HT1080 (cell line): ENCODE results near the gene HTN3. TPM values are rescaled to one million over a fixed set of nuclear protein-coding genes. Genes with fewer than 3 reads are reported as not detected.
"Not testable (repeated sequence)": the region's sequence is repeated elsewhere in the genome, so short reads cannot be mapped to it uniquely, and the experiment has no call there.

Experiments used
- DNase-seq: peaks from one replicate; pipeline ENCODE4 v3.0.0-alpha.2; 2015; ENCODE audit warnings: low read depth
- polyA plus RNA-seq, 2 experiments: library from polyadenylated mRNA; depleted of rRNA; stranded (reverse); fragments of >200 nt; gene quantifications; 2 replicates each; pipeline ENCODE4 v1.2.3, GENCODE V29; 2015
- total RNA-seq: library from RNA; depleted of rRNA; stranded (reverse); fragments of >200 nt; shearing (Covaris generic); gene quantifications from 2 replicates; pipeline ENCODE4 v1.2.3, GENCODE V29; 2014; rRNA removed

HTN3 gene
- total RNA-seq: 0.80 and 1.1 TPM in 2 replicates
- 0.74 TPM in 1 of 2 replicates, not detected in the other for polyA plus RNA-seq (2015; cell fraction: cytosol; rRNA removed)
- polyA plus RNA-seq (2015; cell fraction: nucleus; rRNA removed): not detected in 2 replicates

DNA sequence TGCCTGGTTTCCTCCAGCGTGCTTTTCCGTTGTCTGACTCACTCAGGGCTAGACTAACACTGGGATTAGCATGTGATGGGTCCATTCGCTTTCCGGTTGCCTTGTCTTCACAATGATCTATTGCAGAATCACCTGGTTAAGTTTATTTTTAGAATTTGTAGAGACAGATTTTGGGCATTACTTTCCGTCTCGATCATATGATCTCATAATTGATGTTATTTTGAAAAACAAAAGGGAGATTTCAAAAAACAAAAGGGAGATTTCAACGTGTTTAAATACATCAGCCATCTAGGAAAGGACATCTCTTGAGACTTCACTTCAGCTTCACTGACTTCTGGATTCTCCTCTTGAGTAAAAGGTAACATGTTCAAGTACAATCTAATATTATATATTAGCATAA lies at the start of gene HTN3:
TSS of gene HTN3 (plus strand) at position 301 of the 400 bp plus-strand sequence. CDS start 2,282 bp downstream, outside the sequence.
- DNase-seq: peak; percentile 10

DNA sequence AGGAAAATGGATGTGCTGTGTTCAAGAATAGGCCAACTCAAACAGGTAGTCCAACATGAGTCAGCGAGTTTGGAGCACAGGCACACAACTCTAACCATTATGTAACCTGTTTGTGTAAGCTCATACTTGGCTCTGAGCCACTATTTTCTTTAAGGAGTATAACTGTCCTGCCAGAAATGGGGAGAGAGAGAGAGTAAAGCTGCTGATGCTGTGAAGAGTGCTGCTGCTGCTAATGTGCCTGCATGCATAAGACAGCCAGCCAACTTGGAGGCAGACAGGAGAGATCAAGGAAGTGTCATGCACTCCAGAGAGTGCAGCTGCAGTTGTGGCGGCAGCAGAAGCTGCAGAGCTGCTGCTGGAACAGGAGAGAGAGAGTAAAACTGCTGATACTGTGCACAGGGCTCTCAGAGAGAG lies 44.2 kb upstream of the HTN3 start:
- peak; percentile 65 for DNase-seq

DNA sequence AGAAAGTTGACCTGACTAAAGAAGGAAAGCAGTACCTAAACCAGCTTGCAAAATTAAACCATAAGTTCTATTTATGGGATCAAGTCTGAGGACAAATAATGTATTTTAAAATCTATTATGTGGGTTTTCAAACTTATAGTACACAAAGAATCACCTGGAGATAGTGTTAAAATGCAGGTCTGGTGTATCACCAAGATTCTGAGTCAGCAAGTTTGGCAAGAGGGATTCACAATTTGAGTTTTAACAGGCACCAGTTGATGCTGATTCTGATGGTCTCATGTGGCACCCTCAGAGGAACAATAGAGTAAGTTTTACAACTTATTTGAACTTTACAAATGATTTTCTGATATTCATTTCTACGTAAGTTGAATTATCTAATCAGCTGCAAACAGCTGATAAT lies 41.6 kb upstream of the HTN3 start:
- DNase-seq: no peak

DNA sequence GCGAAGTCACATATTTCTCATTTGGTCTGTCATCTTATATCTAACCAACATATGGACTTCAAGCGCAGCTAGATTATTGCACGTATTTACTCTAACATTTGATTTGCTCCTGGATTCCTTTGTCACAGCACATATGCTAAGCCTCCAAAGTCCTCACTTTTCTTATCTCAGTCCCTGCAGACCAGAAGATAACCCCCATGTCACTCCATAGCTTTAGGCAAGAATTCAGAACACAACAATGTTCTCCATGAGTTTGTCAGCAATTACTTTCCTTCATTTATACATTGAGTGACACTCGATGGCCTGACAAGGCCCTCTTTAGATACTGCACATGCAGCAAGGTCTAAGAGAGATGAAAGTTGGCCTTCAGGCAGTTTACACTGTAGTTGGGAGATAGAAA lies 37.2 kb upstream of the HTN3 start:
- no peak for DNase-seq

DNA sequence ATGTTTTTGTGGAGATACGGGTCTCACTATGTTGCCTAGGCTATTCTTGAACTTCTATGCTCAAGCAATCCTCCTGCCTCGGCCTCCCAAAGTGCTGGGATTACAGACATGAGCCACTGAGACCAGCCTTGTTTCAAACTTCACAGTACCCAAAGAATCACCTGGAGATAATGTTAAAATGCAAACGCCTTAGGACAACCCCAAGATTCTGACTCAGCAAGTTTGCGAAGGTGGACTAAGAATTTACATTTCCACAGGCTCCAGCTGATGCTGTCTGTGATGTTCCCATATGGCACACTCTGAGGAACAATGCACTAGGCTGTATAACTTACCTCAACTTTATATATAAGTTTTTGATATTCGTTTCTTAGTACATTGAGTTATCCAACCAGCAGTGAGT lies 33.5 kb upstream of the HTN3 start:
- no peak for DNase-seq

DNA sequence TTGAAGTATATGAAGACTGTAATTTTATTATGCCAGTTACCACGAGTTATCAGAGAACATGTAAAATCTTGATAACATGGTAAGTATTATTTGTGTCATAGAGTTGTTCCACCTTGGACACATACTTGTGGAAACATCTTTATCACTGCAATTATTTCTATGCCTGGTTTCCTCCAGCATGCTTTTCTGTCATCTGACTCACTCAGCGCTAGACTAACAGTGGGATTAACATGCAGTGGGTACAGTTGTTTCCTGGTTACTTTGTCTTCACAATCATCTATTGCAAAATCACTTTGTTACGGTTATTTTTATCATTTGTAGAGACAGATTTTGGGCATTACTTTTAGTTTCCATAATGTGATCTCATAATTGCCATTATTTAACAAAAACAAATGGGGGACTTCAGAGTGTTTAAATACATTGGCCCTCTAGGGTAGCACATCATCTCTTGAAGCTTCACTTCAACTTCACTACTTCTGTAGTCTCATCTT lies 32.7 kb upstream of the HTN3 start, which contains the start of gene STATH:
TSS of gene STATH (plus strand) at position 441 of the 491 bp plus-strand sequence. CDS start 2,472 bp downstream, outside the sequence.
- DNase-seq: peak; percentile 28

DNA sequence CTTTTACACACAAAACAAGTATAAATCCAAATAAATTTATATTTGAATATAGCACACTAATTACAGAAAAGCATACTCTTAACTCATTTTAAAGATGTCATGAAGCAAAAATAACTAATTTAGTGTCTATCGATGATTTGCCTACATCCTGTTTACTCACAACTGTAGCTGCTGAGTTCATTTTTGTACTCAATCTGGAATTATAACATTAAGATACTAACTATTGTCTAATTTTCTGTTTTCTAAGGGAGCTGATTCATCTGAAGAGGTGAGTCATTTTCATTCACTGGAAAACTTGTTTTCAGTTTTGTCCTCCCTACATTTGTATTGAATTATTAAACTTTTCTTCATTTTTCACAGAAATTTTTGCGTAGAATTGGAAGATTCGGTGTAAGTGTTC lies 28.8 kb upstream of the HTN3 start:
- DNase-seq: peak; percentile 24

DNA sequence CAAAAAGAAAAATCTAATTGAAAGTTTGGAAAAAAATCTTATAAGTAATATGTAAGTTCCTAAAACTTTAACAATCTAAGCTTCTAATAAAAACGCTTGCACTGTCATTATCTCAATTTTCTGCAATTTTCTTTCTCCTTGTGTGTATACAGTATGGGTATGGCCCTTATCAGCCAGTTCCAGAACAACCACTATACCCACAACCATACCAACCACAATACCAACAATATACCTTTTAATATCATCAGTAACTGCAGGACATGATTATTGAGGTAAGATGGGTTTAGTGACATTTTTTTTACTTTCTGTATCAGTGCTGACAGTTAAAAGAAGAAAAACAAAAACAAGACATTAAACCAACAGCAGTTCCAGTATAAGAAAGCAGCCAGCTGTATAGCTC lies 27.5 kb upstream of the HTN3 start:
- no peak for DNase-seq

DNA sequence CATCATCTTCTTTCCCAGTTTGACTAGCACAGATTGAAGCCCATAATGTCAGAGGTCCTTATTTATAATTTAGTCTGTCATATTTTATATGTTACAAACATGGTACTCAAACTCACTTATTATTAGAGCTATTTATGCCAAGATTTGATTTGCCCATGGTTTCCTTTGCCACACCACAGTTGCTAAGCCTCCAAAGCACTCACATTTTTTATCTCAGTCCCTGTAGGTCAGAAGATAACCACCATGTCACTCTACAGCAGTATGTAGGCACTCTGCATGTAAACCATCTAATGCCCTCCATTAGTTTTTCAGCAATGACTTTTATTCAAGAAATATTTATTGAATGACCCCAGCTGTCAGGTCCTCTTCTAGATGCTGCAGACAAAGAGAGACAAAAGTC lies 25.8 kb upstream of the HTN3 start:
- no peak for DNase-seq

DNA sequence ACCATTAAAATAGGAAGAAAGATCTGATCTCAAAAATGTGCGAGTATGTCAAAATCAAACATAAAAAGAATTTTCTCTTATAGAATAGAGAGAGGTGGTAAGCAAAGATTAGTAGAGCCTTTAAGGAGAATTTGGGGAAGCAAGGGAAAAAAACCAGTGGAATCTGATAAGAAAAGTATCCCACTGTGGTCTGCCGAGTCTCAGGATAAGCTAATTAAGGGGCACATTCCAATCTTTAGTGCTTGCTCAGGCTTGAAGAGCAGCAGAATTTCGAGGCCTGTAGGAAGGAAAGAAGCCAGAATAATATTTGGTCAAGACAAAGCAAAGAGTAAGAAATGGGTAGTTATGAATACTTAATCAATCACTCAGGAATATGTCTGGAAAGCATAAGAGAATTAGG lies 19.5 kb upstream of the HTN3 start:
- DNase-seq: no peak

DNA sequence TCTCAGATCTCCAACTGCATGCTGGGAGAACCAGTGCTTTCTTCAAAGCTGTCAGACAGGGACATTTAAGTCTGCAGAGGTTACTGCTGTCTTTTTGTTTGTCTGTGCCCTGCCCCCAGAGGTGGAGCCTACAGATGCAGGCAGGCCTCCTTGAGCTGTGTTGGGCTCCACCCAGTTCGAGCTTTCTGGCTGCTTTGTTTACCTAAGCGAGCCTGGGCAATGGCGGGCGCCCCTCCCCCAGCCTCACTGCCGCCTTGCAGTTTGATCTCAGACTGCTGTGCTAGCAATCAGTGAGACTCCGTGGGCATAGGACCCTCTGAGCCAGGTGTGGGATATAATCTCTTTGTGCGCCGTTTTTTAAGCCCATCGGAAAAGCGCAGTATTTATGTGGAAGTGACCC lies 9.3 kb upstream of the HTN3 start:
- not testable (repeated sequence) for DNase-seq

DNA sequence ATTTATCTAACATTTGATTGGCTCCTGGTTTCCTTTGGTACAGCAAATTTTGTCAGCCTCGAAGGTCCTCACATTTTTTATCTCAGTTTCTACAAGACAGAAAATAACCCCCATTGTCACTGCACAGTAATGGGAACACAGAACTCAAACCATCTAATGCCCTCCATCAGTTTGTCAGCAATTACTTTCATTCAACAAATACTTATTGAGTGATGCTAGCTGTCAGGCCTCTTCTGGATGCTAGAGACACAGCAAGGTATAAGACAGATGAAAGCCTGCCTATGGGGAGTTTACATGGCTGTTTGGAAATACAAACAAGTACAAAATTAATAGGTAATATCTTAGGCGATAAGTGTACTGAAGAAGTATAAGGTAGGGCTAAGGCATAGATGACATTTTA lies 5.0 kb upstream of the HTN3 start:
- no peak for DNase-seq

DNA sequence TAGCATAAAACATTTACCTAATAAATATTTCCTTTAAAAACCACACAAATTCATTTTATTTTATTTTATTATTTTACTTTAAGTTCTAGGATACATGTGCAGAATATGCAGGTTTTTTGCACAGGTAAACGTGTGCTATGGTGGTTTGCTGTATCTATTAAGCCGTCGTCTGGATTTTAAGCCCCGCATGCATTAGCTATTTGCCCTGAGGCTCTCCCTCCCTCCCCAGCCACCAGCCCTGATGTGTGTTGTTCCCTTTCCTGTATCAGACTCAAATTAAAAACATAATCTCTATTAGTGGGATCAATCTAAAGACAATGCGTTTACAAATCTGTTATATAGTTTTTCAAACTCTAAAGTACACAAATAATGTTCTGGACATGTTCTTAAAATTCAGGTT lies 1.2 kb upstream of the HTN3 start:
- DNase-seq: no peak

DNA sequence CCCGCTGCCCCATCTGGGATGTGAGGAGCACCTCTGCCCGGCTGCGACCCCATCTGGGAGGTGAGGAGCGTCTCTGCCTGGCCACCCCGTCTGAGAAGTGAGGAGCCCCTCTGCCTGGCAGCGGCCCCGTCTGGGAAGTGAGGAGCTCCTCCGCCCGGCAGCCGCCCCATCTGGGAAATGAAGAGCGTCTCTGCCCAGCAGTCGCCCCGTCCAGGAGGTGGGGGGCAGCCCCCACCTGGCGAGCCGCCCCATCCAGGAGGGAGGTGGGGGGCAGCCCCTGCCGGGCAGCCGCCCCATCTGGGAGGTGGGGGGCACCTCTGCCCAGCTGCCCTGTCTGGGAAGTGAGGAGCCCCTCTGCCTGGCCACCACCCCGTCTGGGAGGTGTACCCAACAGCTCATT lies 9.3 kb downstream of the HTN3 start:
- DNase-seq: not testable (repeated sequence)

DNA sequence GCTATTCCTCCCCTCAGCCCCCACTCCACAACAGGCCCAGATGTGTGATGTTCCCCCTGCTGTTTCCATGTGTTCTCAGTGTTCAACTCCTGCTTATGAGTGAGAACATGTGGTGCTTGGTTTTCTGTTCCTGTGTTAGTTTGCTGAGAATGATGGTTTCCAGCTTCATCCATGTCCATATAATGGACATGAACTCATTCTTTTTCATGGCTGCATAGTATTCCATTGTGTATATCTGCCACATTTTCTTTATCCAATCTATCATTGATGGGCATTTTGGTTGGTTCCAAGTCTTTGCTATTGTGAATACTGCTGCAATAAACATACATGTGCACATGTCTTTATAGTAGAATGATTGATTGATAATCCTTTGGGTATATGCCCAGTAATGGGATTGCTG lies 11.7 kb downstream of the HTN3 start:
- DNase-seq: not testable (repeated sequence)

DNA sequence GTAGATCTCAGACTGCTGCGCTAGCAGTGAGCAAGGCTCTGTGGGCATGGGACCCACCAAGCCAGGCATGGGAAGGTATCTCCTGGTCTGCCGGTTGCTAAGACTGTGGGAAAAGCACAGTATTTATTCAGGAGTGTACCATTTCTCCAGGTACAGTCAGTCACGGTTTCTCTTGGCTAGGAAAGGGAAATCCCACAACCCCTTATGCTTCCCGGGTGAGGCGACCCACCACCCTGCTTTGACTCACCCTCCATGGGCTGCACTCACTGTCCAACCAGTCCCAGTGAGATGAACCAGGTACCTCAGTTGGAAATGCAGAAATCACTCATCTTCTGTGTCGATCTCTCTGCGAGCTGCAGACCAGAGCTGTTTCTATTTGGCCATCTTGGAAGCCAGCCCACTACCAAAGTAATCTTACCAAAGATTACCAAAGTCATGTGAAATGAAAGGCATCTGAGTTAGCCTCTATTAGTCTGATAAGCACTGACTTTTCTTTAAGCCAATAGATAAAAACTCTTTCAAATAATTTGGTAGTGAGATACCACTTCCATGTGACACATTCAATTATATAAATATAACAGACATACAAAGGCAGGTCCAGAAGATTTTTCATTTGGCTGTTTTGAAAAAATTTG lies 13.5 kb downstream of the HTN3 start:
- no peak for DNase-seq

DNA sequence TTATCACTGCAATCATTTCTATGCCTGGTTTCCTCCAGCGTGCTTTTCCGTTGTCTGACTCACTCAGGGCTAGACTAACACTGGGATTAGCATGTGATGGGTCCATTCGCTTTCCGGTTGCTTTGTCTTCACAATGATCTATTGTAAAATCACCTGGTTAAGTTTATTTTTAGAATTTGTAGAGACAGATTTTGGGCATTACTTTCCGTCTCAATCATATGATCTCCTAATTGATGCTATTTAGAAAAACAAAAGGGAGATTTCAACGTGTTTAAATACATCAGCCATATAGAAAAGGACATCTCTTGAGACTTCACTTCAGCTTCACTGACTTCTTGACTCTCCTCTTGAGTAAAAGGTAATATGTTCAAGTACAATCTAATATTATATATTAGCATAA lies 21.9 kb downstream of the HTN3 start, which contains the start of gene HTN1:
TSS of gene HTN1 (plus strand) at position 301 of the 400 bp plus-strand sequence. CDS start 2,639 bp downstream, outside the sequence.
- DNase-seq: peak; percentile 18

DNA sequence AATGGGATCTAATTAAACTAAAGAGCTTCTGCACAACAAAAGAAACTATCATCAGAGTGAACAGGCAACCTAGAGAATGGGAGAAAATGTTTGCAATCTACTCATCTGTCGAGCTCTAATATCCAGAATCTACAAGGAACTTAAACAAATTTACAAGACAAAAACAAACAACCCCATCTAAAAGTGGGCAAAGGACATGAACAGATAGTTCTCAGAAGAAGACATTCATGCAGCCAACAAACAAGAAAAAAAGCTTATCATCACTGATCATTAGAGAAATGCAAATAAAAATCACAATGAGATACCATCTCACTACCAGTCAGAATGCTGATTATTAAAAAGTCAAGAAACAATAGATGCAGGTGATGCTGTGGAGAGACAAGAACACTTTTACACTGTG lies 28.3 kb downstream of the HTN3 start:
- not testable (repeated sequence) for DNase-seq

DNA sequence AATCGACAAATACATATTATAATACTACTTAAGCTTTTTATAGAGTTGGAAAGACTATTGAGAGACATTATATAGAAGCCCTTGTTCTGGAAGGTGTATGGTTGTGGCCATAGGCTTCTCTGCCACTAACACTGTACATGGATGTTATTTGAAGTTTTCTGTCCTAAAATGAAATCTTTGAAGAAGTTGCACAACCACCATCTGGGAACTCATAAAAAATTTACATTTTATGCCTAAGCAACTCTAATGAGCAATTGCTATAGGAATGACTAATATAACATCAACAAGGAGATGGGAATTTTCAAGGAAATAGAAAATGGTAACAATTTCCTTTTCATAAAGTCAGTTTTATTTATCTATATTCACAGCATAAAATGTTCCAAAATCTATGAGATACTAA lies 29.4 kb downstream of the HTN3 start:
- no peak for DNase-seq

DNA sequence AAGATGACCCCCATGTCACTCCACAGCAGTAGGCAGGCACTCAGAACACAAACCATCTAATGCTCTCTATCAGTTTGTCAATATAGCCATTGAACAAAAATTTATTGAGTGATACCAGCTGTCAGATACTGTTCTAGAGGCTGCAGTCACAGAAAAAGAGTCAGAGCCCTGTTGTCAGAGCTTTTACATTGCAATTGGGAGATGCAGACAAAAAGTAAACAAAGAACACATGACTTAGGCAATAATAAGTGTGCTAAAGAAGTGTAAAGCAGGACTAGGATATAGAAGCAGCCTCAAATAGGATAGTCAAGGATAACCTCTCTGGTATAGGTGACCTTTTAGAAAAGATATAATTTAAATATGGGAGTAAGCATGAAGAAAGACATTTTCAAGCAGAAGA lies 30.9 kb downstream of the HTN3 start:
- no peak for DNase-seq

DNA sequence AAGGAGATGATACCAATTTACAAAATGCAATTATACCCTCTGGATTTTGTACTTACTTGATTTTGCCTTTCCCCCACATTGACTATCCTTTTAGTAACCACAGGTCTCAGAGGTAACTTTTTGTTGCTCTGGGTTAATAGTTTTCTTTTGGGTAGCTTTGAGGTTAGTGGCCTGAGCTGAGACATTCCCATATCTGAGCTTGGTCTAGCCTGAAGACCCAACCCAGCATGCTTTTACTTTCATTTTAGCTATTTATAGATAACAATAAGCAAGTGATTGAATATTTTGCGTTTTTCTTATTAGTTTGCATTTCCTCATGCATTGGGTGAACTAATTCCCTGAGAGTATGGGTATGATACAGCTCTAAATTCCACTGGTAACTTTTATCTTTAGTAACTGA lies 33.7 kb downstream of the HTN3 start:
- no peak for DNase-seq

DNA sequence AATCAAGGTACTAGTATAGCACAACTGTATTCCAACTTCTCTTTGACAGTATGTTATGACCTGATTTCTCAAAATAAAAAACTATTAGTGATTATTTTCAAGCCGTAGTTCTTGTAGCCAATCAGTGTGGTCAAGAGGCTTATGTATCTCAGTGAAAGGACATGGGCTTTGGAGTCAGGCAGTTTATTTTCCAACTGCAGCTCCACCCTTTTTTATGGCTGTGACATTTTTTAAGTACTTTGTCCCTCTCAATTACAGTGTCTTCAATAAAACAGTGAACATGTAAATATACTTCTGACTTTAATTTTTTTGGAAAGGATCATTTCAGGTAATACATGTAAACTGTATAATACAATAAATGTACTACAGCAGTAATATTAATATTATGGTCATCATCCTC lies 51.9 kb downstream of the HTN3 start:
- DNase-seq: no peak
